Nephron progenitor cell (in vitro differentiated cells): Measurements from ENCODE around the gene TYROBP.

Experiments
- DNase-seq: peaks from one replicate; pipeline ENCODE4 v3.0.0; 2021
- H3K27ac Mint-ChIP-seq: 2 replicates; pipeline ENCODE4 v1.8.0; 2021; ENCODE audit warnings: mild to moderate bottlenecking, moderate library complexity, mixed read lengths
- H3K27me3 Mint-ChIP-seq: 2 replicates; pipeline ENCODE4 v1.8.0; 2021; ENCODE audit warnings: mild to moderate bottlenecking, low read depth, mixed read lengths; ENCODE audit not compliant: poor library complexity
- H3K36me3 Mint-ChIP-seq: 2 replicates; pipeline ENCODE4 v1.8.0; 2021; ENCODE audit warnings: low read depth, mixed read lengths
- H3K4me1 Mint-ChIP-seq: 2 replicates; pipeline ENCODE4 v1.8.0; 2021; ENCODE audit warnings: mixed read lengths
- H3K4me3 Mint-ChIP-seq: 2 replicates; pipeline ENCODE4 v1.8.0; 2021; ENCODE audit warnings: mild to moderate bottlenecking, moderate library complexity, mixed read lengths
- H3K9me3 Mint-ChIP-seq: 2 replicates; pipeline ENCODE4 v1.8.0; 2021; ENCODE audit warnings: mild to moderate bottlenecking, moderate library complexity, mixed read lengths
- CTCF ChIP-seq: fragments of 200-600 bp; sonication (generic); IDR thresholded peaks from 2 replicates; pipeline ENCODE4 v1.5.0; 2021; ENCODE audit warnings: antibody characterized with exemption

The TYROBP gene

GRCh38 chr19:35909684-35910035 lies 1.6 kb upstream of the TYROBP start:
- Mint-ChIP-seq H3K4me1 (peaks cover 35% of the 10 kb centered on the region), H3K9me3 (no peaks in the 10 kb centered on the region), H3K4me3 (no peak overlapping the region), H3K27me3 (peaks cover 14% of the 10 kb centered on the region), H3K27ac (no peak overlapping the region), H3K36me3 (no peaks in the 10 kb centered on the region)
- no peak for DNase-seq
- no peak for TF ChIP-seq CTCF

GRCh38 chr19:35908973-35909683 lies 1.0 kb upstream of the TYROBP start:
- Mint-ChIP-seq H3K4me3 (no peak overlapping the region), H3K9me3 (no peaks in the 10 kb centered on the region), H3K36me3 (no peaks in the 10 kb centered on the region), H3K27me3 (peaks cover 14% of the 10 kb centered on the region), H3K27ac (peak overlapping the region; percentile 33), H3K4me1 (peaks cover 40% of the 10 kb centered on the region)
- TF ChIP-seq CTCF, result no peak
- no peak for DNase-seq

- peaks cover 54% of the 10 kb centered on the region for H3K4me1 Mint-ChIP-seq
- no peaks in the 10 kb centered on the region for H3K36me3 Mint-ChIP-seq
- H3K27ac Mint-ChIP-seq, result peak overlapping the region; percentile 83
- no peak for TF ChIP-seq CTCF
- H3K4me3 Mint-ChIP-seq, result no peak overlapping the region
- peak; percentile 50 for DNase-seq
- no peaks in the 10 kb centered on the region for H3K9me3 Mint-ChIP-seq
- peaks cover 24% of the 10 kb centered on the region for H3K27me3 Mint-ChIP-seq
Measured at GRCh38 chr19:35907377-35907745, 734 bp downstream of the TYROBP start.

GRCh38 chr19:35905178-35905727 lies 2.8 kb downstream of the TYROBP start:
- no peak overlapping the region for H3K27ac Mint-ChIP-seq
- no peak for TF ChIP-seq CTCF

GRCh38 chr19:35904311-35905068 lies 3.6 kb downstream of the TYROBP start:
- TF ChIP-seq CTCF, result no peak
- no peaks in the 10 kb centered on the region for H3K9me3 Mint-ChIP-seq
- DNase-seq, result no peak
- H3K4me3 Mint-ChIP-seq, result peak overlapping the region; percentile 33
- H3K27ac Mint-ChIP-seq, result no peak overlapping the region
- peaks cover 64% of the 10 kb centered on the region for H3K4me1 Mint-ChIP-seq
- peaks cover 28% of the 10 kb centered on the region for H3K27me3 Mint-ChIP-seq
- no peaks in the 10 kb centered on the region for H3K36me3 Mint-ChIP-seq

More at GRCh38 chr19:35905178-35905727, 2.8 kb downstream of the TYROBP start:
- no peak for DNase-seq
- H3K4me1 Mint-ChIP-seq, result peaks cover 67% of the 10 kb centered on the region
- H3K4me3 Mint-ChIP-seq, result peak overlapping the region; percentile 33
- H3K27me3 Mint-ChIP-seq, result peaks cover 31% of the 10 kb centered on the region
- no peaks in the 10 kb centered on the region for H3K9me3 Mint-ChIP-seq
- H3K36me3 Mint-ChIP-seq, result no peaks in the 10 kb centered on the region
